IPS DF 4.7 (cell line): ENCODE data around the gene TAF12.
"Not testable (repeated sequence)": the region's sequence is repeated elsewhere in the genome, so short reads cannot be mapped to it uniquely, and the experiment has no call there.

Source experiments
- DNase-seq: peaks from one replicate; pipeline ENCODE4 v3.0.0-alpha.2; 2013; ENCODE audit warnings: low spot score; ENCODE audit errors: extremely low read depth

The TAF12 gene

DNA sequence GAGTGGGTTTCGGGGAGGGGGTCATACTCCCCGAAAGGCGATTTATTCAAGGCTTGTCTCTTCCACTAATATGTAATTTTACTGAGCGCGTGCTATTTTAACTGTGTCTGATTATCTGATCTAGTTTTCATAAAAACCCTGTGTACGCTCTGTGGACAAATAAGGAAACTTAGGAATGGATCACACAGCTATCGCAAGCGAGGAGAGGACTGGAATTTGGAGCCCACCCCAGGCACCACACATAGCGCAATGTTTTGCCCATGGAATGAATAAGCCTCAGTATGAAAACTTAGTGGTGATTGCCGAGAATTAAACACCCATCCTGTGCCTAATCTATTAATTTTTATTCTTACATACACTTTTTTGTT, 60.6 kb downstream of the TAF12 start:
- DNase-seq, result no peak

DNA sequence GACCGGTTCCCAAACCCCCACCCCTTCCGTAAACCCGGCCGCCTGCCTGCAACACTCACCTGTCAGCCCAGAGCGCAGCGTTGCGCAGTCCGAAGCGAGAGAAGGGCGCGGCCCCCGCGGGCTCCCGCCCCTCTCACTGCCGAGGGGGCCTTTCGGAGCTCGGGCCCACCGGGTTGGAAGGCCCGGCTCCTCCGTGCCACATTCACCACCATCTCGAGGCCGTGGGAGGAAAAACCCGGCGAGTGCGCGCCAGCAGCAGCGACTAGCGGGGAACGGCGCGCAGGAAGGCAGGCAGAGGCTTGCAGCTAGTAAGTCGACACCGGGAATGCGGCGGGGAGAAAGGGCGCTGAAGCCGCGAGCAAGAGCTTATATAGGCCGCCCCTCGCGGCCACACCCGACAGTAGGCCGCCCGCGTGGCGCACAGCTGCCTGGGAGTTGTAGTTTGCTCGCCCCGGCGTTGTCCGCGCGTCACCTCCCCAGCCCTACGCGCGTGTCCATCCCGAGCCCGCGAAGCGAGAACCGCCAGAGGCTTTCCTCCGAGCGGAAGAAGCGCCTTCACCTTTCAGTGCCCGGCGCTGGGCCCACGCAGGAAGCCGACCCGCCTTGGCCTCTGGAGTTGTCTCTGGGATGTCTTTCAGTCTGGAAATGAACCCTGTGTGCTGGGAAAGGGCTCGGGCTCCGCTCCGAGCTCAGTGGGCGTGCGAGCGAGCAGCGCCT, 61.2 kb downstream of the TAF12 start:
- no peak for DNase-seq

- DNase-seq, result no peak
These were observed 61.9 kb downstream of the TAF12 start for GRCh38 chr1:28580722-28581530.

DNA sequence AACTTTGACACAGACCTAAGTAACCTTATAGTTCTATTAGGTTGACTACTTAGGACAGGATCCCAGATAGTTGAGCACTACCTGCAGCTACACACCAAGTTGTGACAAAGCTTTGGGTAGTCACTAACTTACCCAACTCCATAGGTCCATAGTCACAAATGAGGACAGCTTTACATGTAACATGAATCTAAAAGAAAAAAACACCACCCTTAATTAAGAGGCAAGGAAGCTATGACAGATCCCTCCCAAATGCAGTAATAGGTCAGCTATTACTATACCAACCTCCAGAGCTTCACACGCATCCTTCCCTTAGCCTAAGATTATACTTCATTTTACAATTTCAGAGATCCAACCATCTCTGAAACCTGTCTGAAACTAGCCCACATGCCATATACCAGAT, 63.5 kb downstream of the TAF12 start:
- DNase-seq, result no peak

- no peak for DNase-seq
These were observed 64.1 kb downstream of the TAF12 start for GRCh38 chr1:28578696-28579218.

GRCh38 chr1:28577738-28578536, 64.9 kb downstream of the TAF12 start:
- no peak for DNase-seq

DNA sequence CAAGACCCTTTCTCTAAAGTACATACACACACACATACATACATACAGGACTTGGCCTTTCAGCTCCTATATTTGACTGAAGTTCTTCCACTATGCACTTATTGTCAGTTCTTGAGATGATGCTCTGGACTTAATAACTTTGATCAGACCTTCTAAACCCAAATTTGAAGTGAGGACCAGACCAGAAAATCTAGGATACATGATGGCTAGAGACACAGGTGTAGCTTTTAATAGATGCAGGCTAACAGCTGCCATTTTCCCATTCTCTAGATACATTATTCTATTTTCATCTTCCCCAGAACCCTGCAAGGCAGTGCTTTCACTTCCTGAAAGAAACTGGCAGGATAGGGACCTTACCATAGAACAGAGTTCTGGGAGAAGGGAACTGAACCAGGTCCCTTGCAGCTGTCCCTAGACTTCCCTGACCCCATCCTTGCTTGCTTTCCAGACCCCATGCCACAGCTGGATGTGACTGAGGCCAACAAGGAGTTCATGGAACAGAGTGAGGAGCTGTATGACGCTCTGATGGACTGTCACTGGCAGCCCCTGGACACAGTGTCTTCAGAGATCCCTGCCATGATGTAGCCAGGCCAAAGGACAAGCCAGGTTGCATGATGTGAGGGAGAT, 65.7 kb downstream of the TAF12 start:
- DNase-seq, result no peak

- no peak for DNase-seq
These were observed 69.3 kb downstream of the TAF12 start for GRCh38 chr1:28573564-28573963.

DNA sequence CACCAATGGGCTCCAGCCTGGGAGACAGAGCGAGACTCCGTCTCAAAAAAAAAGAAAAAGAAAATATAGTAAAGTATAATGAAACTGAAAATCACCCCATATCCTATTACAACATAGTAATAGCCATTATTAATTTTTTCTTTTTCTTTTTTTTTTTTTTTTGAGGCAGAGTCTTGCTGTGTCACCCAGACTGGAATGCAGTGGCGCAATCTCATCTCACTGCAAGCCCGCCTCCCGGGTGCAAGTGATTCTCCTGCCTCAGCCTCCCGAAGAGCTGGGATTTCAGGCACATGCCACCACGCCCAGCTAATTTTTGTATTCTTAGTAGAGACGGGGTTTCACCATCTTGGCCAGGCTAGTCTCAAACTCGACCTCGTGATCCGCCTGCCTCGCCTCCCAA, 70.0 kb downstream of the TAF12 start:
- not testable (repeated sequence) for DNase-seq

- DNase-seq, result no peak
These were observed 71.0 kb downstream of the TAF12 start for GRCh38 chr1:28571911-28572310.

DNA sequence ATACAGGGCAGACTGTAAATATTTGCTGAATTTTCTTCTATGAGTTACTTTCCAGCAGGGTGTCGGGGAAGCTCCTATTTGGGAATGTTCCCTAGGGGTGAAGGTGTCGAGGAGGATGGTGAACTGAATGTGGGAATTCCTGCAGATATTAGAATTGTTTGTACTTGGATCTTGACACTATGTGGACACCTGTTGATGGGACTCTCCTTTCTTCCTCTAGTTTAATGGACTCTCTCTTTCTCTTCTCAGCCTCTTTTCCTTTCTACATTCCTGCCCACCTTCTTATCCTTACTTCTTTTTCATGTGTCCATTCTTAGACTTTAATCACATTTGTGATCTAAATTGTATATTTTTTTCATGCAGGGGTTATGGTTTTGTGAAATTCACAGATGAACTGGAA, 75.9 kb downstream of the TAF12 start:
- no peak for DNase-seq

DNA sequence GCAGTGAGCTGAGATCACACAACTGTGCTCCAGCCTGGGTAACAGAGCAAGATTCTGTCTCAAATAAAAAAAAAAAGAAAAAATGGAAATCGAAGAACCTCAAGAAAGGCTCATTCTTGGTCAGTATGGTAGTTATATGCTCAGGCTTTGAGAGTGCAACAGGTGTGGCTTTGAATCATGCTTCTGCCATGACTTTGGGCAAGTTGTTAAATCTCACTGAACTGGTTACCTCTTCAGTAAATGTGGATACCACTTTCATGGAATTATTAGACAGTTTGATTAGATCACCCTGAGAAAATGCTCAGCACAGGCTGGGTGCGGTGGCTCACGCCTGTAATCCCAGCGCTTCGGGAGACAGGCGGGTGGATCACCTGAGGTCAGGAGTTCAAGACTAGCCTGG, 77.1 kb downstream of the TAF12 start:
- DNase-seq, result no peak

- no peak for DNase-seq
These were observed 77.8 kb downstream of the TAF12 start for GRCh38 chr1:28565040-28565439.

DNA sequence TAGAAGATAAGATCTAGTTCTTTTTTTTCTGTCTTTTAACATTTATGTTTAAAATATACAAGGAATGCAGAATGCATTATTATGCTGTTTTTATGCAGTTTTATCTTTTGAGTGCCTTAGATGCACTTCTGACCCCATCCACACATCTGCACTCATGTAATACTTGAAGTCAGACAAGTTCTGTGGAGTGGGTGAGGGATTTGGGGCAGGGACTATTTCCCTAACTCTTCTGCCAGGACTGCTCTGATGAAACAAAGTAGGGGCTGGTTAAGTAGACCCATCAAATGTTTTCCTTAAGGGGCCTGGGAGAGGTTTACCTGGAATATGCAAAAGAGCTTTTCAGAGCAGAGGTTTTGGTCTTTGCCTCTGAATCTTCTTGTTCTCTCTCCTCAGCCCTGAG, 78.6 kb downstream of the TAF12 start:
- DNase-seq, result no peak

GRCh38 chr1:28560886-28561285, 82.0 kb downstream of the TAF12 start:
- no peak for DNase-seq
